Endodermal cell (in vitro differentiated cells): ENCODE data around the gene COX10. TPM values are rescaled to one million over a fixed set of nuclear protein-coding genes. Genes with fewer than 3 reads are reported as not detected.

ENCODE experiments used
- DNase-seq: peaks from one replicate; pipeline ENCODE4 v3.0.0-alpha.2; 2017
- H3K27ac ChIP-seq: 2 replicates; pipeline ENCODE4 v1.5.1; 2013; ENCODE audit warnings: mild to moderate bottlenecking, low read depth, low read length, moderate library complexity
- H3K27me3 ChIP-seq: 2 replicates; pipeline ENCODE4 v1.6.1; 2013; ENCODE audit warnings: mild to moderate bottlenecking, low read length, moderate library complexity; ENCODE audit not compliant: insufficient read depth, control insufficient read depth, poor library complexity, severe bottlenecking
- H3K36me3 ChIP-seq: 2 replicates; pipeline ENCODE4 v1.7.0; 2013; ENCODE audit warnings: mild to moderate bottlenecking, low read length, moderate library complexity; ENCODE audit not compliant: control insufficient read depth, insufficient read depth
- H3K4me1 ChIP-seq: one replicate; pipeline ENCODE4 v1.7.0; 2013; ENCODE audit warnings: low read length; ENCODE audit not compliant: control insufficient read depth, insufficient read depth
- H3K4me3 ChIP-seq: 2 replicates; pipeline ENCODE4 v1.5.1; 2013; ENCODE audit warnings: mild to moderate bottlenecking, low read length, moderate library complexity
- H3K9ac ChIP-seq: 2 replicates; pipeline ENCODE4 v1.6.1; 2013; ENCODE audit warnings: mild to moderate bottlenecking, low read length, moderate library complexity; ENCODE audit not compliant: poor library complexity, severe bottlenecking; ENCODE audit errors: extremely low read depth
- H3K9me3 ChIP-seq: 2 replicates; pipeline ENCODE4 v1.6.1; 2013; ENCODE audit warnings: mild to moderate bottlenecking, low read length, moderate library complexity; ENCODE audit not compliant: control insufficient read depth
- H3K27ac Mint-ChIP-seq: 2 replicates; pipeline ENCODE4 v1.8.0; 2020; ENCODE audit warnings: mixed read lengths
- H3K27me3 Mint-ChIP-seq: 2 replicates; pipeline ENCODE4 v1.8.0; 2021; ENCODE audit warnings: mild to moderate bottlenecking, mixed read lengths; ENCODE audit not compliant: insufficient read depth
- H3K36me3 Mint-ChIP-seq: 2 replicates; pipeline ENCODE4 v1.8.0; 2020; ENCODE audit warnings: low read depth, mixed read lengths
- H3K4me1 Mint-ChIP-seq: 2 replicates; pipeline ENCODE4 v1.8.0; 2020; ENCODE audit warnings: mixed read lengths
- H3K4me3 Mint-ChIP-seq: 2 replicates; pipeline ENCODE4 v1.8.0; 2020; ENCODE audit warnings: mild to moderate bottlenecking, moderate library complexity, mixed read lengths
- H3K9me3 Mint-ChIP-seq: 2 replicates; pipeline ENCODE4 v1.8.0; 2020; ENCODE audit warnings: mild to moderate bottlenecking, mixed read lengths
- CTCF ChIP-seq: fragments of 200-600 bp; sonication (generic); conservative IDR thresholded peaks from 2 replicates; pipeline ENCODE4 v1.5.0; 2021; ENCODE audit warnings: antibody characterized with exemption, mild to moderate bottlenecking
- WGBS, 2 experiments: methylation state at CpG; one replicate each; pipeline versions ENCODE4 v1.1.5 to v1.1.7; 2013; ENCODE audit warnings: missing lambda C conversion rate in 2 of 2, mixed read lengths in 1 of 2; ENCODE audit not compliant: insufficient coverage in 1 of 2, insufficient read length in 1 of 2; 5-methylcytosine and 5-hydroxymethylcytosine counted together
- total RNA-seq, 2 donors: library from RNA; stranded (reverse); fragmentation: NEBNext Ultra II Directional in 1 of 2; extraction: Animal tissue kit (Norgen Biotek cat#: 25700) in 1 of 2; gene quantifications; 2 replicates in 1 of 2; 3 replicates in 1 of 2; pipeline ENCODE4 v1.2.1, GENCODE V29; 2021

The COX10 gene
- total RNA-seq, 2 donors from 2014 or later, result 15.0 to 15.4 TPM

DNA sequence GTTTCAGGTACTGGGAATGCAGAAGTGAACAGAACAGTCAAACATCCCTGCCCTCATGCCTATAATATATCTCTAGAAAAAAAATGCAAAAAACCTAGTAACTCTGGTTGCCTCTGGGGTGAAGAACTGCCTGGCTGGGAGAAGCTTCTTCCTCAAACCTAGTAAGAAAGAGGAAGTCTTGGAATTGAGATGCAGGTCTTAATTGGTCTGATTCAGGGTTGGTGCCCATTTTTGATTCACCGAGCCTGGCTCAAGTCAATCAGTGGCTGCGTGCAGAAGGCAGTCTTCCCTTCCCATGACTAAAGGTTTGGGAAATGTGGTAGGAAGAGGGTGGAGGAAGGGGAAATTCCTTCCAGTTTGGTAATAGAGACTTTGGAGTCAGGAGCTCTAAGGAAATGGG is 145.0 kb downstream of the COX10 start:
- WGBS, 2 experiments, result 94 to 100% methylated on average over 1 to 2 of the region's 2 CpGs
- H3K36me3 ChIP-seq, result peaks cover 9% of the 10 kb centered on the region
- H3K27ac Mint-ChIP-seq, result no peak overlapping the region
- no peak overlapping the region for H3K4me3 Mint-ChIP-seq
- no peaks in the 10 kb centered on the region for H3K4me1 ChIP-seq
- no peak overlapping the region for H3K4me3 ChIP-seq
- H3K9me3 ChIP-seq, result peaks cover 10% of the 10 kb centered on the region
- no peak overlapping the region for H3K27ac ChIP-seq
- no peak for DNase-seq
- H3K4me1 Mint-ChIP-seq, result no peaks in the 10 kb centered on the region
- H3K27me3 ChIP-seq, result no peaks in the 10 kb centered on the region
- peaks cover 26% of the 10 kb centered on the region for H3K36me3 Mint-ChIP-seq
- no peaks in the 10 kb centered on the region for H3K27me3 Mint-ChIP-seq
- no peak overlapping the region for H3K9ac ChIP-seq
- TF ChIP-seq CTCF, result no peak
- peaks cover 17% of the 10 kb centered on the region for H3K9me3 Mint-ChIP-seq

DNA sequence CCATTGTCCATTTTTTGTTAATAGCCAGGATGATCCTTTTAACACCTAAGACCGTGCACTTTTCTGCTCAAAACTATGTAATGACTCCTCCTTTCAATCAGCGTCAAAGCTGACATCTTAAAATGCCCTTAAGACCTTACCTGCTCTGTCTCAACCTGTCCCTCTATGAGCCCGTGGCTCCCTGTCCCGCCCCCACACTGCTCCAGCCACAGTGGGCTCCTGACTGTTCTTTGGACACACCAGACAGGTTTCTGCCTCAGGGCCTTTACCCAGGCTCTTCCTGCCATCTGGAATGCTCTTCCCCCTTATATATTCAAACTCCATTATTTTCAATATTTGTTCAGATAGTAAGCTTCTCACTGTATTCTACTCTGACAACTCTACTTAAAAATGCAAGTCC is 153.3 kb downstream of the COX10 start:
- Histone ChIP-seq H3K9me3 (no peaks in the 10 kb centered on the region), H3K36me3 (no peaks in the 10 kb centered on the region), H3K4me1 (no peaks in the 10 kb centered on the region), H3K9ac (no peak overlapping the region), H3K27ac (no peak overlapping the region), H3K4me3 (no peak overlapping the region), H3K27me3 (no peaks in the 10 kb centered on the region)
- no peak for DNase-seq
- H3K27me3 Mint-ChIP-seq, result no peaks in the 10 kb centered on the region
- no peak overlapping the region for H3K27ac Mint-ChIP-seq
- no peak overlapping the region for H3K4me3 Mint-ChIP-seq
- H3K4me1 Mint-ChIP-seq, result no peaks in the 10 kb centered on the region
- 93 to 95% methylated on average over 2 to 4 of the region's 4 CpGs for WGBS, 2 experiments
- H3K36me3 Mint-ChIP-seq, result no peaks in the 10 kb centered on the region
- TF ChIP-seq CTCF, result no peak
- no peaks in the 10 kb centered on the region for H3K9me3 Mint-ChIP-seq

GRCh38 chr17:14225254-14225980 is 156.1 kb downstream of the COX10 start:
- Histone ChIP-seq H3K4me1 (no peaks in the 10 kb centered on the region), H3K4me3 (no peak overlapping the region), H3K36me3 (no peaks in the 10 kb centered on the region), H3K9me3 (no peaks in the 10 kb centered on the region), H3K27me3 (no peaks in the 10 kb centered on the region), H3K9ac (no peak overlapping the region), H3K27ac (no peak overlapping the region)
- no peak overlapping the region for H3K4me3 Mint-ChIP-seq
- H3K27me3 Mint-ChIP-seq, result no peaks in the 10 kb centered on the region
- DNase-seq, result no peak
- H3K27ac Mint-ChIP-seq, result no peak overlapping the region
- TF ChIP-seq CTCF, result no peak
- no peaks in the 10 kb centered on the region for H3K36me3 Mint-ChIP-seq
- WGBS, 2 experiments, result 83 to 95% methylated on average over 3 to 10 of the region's 10 CpGs
- H3K9me3 Mint-ChIP-seq, result no peaks in the 10 kb centered on the region
- no peaks in the 10 kb centered on the region for H3K4me1 Mint-ChIP-seq
